Tibial artery (tissue), 4 donors: ENCODE data around the gene ELFN1.

ENCODE experiments used
- DNase-seq, 2 donors: peaks; one replicate each; pipeline ENCODE4 v3.0.0-alpha.2; 2019
- H3K27ac ChIP-seq, 2 donors: fragments of 200-600 bp; sonication (generic) in 1 of 2; 1 replicate in 1 of 2; 2 replicates in 1 of 2; pipeline ENCODE4 v1.5.1; 2018 to 2019; ENCODE audit warnings: mild to moderate bottlenecking in 1 of 2
- H3K27me3 ChIP-seq, 2 donors: fragments of 200-600 bp; sonication (generic) in 1 of 2; one replicate each; pipeline versions ENCODE4 v1.5.1 to v1.6.0; 2016 to 2019
- H3K36me3 ChIP-seq, 3 donors: fragments of 200-600 bp; sonication (generic) in 2 of 3; one replicate each; pipeline ENCODE4 v1.5.1; 2016 to 2019; ENCODE audit warnings: mild to moderate bottlenecking in 2 of 3
- H3K4me1 ChIP-seq, 4 donors: fragments of 200-600 bp; sonication (generic) in 2 of 4; 1 replicate in 3 of 4; 2 replicates in 1 of 4; pipeline ENCODE4 v1.5.1; 2016 to 2019
- H3K4me3 ChIP-seq, 2 donors: fragments of 200-600 bp; sonication (generic) in 1 of 2; 1 replicate in 1 of 2; 2 replicates in 1 of 2; pipeline ENCODE4 v1.5.1; 2018 to 2019; ENCODE audit warnings: mild to moderate bottlenecking in 2 of 2
- H3K9me3 ChIP-seq, 3 donors: fragments of 200-600 bp; sonication (generic) in 1 of 3; one replicate each; pipeline ENCODE4 v1.5.1; 2016 to 2019
- intact Hi-C: fragments of 100-400 bp; cut with DNase I; formaldehyde crosslinking; loops from one replicate; pipeline ENCODE4 v1.15.0; 2023; ENCODE audit warnings: low total_unique reads
- TF ChIP-seq, protein P1 (sequence below), 2 experiments: fragments of 200-600 bp in 1 of 2; fragments of 450-650 bp in 1 of 2; IDR thresholded peaks; one replicate each; pipeline ENCODE4 v1.5.1; 2017 to 2019; ENCODE audit warnings: antibody characterized with exemption in 2 of 2, mild to moderate bottlenecking in 1 of 2, moderate library complexity in 1 of 2

Gene ELFN1

DNA sequence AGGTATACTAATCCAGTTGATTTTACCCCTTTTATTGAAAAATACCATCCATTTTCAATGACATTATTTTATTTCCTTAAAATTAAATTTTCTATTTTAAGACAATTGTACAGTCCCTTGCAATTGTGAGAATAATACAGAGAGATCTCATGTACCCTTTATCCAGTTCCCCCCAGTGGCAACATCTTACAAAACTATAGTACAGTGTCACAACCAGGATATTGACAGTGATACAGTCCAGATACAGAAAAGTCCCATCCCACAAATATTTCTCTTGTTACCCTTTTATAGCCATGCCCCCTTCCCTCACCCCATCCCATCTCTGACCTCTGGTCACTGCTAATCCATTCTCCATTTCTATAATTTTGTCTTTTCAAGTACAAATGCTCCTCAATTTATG, 18.5 kb downstream of the ELFN1 start:
- H3K9me3 ChIP-seq: peaks cover 2 to 15% (median 12%) of the 10 kb centered on the region in 3 donors
- H3K27ac ChIP-seq: no peak overlapping the region
- no peaks in the 10 kb centered on the region for H3K36me3 ChIP-seq
- peaks cover 0 to 4% of the 10 kb centered on the region in 2 donors for H3K27me3 ChIP-seq
- no peak for DNase-seq
- TF ChIP-seq, protein P1, sequence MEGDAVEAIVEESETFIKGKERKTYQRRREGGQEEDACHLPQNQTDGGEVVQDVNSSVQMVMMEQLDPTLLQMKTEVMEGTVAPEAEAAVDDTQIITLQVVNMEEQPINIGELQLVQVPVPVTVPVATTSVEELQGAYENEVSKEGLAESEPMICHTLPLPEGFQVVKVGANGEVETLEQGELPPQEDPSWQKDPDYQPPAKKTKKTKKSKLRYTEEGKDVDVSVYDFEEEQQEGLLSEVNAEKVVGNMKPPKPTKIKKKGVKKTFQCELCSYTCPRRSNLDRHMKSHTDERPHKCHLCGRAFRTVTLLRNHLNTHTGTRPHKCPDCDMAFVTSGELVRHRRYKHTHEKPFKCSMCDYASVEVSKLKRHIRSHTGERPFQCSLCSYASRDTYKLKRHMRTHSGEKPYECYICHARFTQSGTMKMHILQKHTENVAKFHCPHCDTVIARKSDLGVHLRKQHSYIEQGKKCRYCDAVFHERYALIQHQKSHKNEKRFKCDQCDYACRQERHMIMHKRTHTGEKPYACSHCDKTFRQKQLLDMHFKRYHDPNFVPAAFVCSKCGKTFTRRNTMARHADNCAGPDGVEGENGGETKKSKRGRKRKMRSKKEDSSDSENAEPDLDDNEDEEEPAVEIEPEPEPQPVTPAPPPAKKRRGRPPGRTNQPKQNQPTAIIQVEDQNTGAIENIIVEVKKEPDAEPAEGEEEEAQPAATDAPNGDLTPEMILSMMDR (IDR thresholded peaks at IDR 0.05): no peak
- intact Hi-C loops: no loop called here
- no peak overlapping the region for H3K4me3 ChIP-seq
- peaks cover 0 to 17% (median 12%) of the 10 kb centered on the region in 4 donors for H3K4me1 ChIP-seq

DNA sequence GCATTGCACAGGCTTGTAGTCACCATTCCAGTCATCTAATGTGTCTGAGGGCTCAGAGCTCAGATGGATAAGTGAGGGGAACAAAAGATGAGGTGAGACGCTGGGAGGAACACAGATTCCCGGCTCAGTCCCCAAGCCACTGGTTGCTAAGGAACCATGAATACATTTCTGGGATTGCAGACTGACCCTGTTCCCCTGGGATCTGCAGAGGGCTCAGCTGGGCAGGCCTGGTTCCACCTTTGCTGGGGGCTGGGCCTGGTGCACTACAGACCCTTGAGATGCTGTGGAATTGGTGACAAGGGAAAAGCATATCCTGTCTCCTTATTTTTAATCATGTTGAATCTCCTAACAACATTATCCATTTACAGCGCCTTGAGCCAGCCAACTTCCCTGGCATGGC, 19.2 kb downstream of the ELFN1 start:
- peaks cover 0 to 4% of the 10 kb centered on the region in 2 donors for H3K27me3 ChIP-seq
- TF ChIP-seq, protein P1 (IDR thresholded peaks at IDR 0.05): no peak
- intact Hi-C loops: no loop called here
- no peak overlapping the region for H3K4me3 ChIP-seq
- H3K27ac ChIP-seq: no peak overlapping the region
- H3K4me1 ChIP-seq: peaks cover 0 to 17% (median 12%) of the 10 kb centered on the region in 4 donors
- peak in 1 of 2 donors; percentile 20 for DNase-seq
- H3K36me3 ChIP-seq: no peaks in the 10 kb centered on the region
- H3K9me3 ChIP-seq: peaks cover 0 to 8% (median 6%) of the 10 kb centered on the region in 3 donors

DNA sequence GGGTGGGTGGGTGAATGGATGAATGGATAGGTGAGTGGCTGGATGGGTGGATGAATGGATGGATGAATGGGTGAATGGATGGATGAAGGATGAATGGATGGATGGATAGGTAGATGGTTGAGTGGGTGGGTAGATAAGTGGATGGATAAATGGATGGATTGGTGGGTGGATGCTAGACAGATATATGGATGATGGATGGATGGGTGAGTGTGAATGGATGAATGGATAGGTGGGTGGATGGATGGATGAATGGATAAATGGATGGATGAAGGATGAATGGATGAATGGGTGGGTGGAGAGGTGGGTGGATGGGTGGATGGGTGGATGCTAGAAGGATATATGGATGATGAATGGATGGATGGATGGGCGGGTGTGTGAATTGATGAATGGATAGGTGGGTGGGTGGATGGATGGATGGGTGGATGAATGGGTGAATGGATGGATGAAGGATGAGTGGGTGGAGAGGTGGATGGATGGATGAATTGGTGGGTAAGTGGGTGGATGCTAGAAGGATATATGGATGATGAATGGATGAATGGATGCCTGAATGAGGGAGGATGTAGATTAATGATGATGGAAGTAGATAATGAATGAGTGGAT, 20.4 kb downstream of the ELFN1 start:
- Histone ChIP-seq H3K27ac (no peak overlapping the region), H3K27me3 (peaks cover 0 to 4% of the 10 kb centered on the region in 2 donors), H3K36me3 (no peaks in the 10 kb centered on the region), H3K4me1 (peaks cover 0 to 17% (median 12%) of the 10 kb centered on the region in 4 donors), H3K9me3 (no peaks in the 10 kb centered on the region), H3K4me3 (no peak overlapping the region)
- no peak for DNase-seq
- TF ChIP-seq, protein P1 (IDR thresholded peaks at IDR 0.05): no peak
- intact Hi-C loops: no loop called here

DNA sequence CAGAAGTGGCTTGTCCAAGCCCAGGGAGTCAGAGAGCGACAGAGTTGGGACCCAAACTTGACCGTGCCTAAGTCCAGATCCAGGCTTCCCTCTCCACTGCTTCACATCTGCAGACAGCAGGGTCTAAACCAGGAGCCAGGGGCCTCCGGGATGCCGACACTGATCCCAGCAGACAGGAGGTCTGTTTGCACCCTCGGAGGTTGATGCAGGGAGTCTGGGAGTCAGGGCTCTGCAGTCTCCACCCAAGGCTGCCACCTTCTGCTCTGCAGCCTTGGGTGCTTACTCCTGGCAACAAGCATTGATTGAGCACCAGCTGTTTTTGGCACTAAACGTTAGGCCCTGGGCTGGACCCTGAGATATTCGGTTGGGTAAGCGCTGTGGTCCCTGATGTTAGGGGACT, 21.0 kb downstream of the ELFN1 start:
- TF ChIP-seq, protein P1 (IDR thresholded peaks at IDR 0.05): no peak
- H3K27ac ChIP-seq: peak overlapping the region; percentile 50 to 64
- no peaks in the 10 kb centered on the region for H3K9me3 ChIP-seq
- H3K36me3 ChIP-seq: no peaks in the 10 kb centered on the region
- DNase-seq: peak in 1 of 2 donors; percentile 44
- H3K27me3 ChIP-seq: peaks cover 0 to 4% of the 10 kb centered on the region in 2 donors
- H3K4me3 ChIP-seq: no peak overlapping the region
- H3K4me1 ChIP-seq: peaks cover 0 to 17% (median 12%) of the 10 kb centered on the region in 4 donors
- intact Hi-C loops: no loop called here

DNA sequence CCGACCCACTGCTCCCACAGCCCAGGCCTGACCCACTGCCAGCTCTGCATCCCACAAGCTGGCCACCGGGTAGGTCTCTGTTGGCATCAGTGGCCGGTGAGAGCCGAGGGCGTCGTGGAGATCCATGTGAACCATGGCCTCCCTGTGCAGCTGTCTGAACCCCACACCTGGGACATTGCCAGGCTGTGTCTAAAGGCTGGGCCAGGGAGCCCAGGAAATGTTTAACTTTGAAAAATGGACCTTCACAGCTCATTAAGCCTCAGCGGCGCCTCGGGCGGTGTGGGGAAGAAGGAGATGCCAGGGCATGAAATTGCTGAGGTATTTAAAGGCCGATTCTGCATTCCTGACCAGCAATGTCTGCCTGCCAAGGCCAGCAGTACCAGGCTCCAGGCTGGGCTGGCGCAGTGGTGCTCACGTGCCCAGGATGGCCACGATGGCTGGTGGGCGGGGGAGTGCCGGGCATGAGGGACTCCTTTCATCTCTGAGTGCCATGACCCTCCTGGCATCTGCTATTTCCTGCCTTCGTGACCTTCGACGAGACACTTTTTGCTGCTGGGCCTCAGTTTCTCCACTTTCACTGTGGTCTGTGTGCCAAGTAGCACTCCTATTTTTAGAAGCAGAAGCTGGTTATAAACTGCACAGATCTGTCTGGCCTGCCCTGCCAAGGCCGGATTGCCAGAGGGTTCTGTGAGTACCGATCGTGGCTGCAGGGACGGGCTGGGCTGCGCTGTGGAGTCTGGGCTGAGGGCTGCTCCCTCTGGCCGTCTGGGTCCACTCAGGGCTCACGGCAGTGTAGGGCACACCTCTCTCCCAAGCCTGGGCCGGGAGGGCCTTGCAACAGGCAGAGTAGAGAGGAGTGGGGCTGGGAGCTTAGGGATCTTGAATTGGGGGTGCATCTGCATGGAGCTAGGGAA, 21.8 kb downstream of the ELFN1 start:
- intact Hi-C loops: no loop called here
- Histone ChIP-seq H3K27me3 (peaks cover 0 to under 1% of the 10 kb centered on the region in 2 donors), H3K4me3 (peak overlapping the region in 1 of 2 donors; percentile 33), H3K9me3 (no peaks in the 10 kb centered on the region), H3K4me1 (peaks cover 0 to 17% (median 12%) of the 10 kb centered on the region in 4 donors), H3K27ac (peak overlapping the region; percentile 50 to 64), H3K36me3 (no peaks in the 10 kb centered on the region)
- TF ChIP-seq, protein P1 (IDR thresholded peaks at IDR 0.05): no peak
- DNase-seq: peak in 1 of 2 donors; percentile 78
